NK-92 (cell line): ENCODE results near the gene THNSL1.
"Not testable (repeated sequence)": the region's sequence is repeated elsewhere in the genome, so short reads cannot be mapped to it uniquely, and the experiment has no call there.

ENCODE experiments used
- DNase-seq: peaks from one replicate; lab custom pipeline; 2025; ENCODE audit not compliant: unreplicated experiment; lab: John Stamatoyannopoulos, UW

The THNSL1 gene

GRCh38 chr10:25016376-25017153 is at the start of gene THNSL1:
TSS of gene THNSL1 (plus strand) at chr10:25016612. CDS start at chr10:25023224, 6,612 bp downstream.
- DNase-seq = peak; percentile 85

GRCh38 chr10:24966962-24967481 is 49.4 kb upstream of the THNSL1 start:
- no peak for DNase-seq

GRCh38 chr10:24968349-24968748 is 48.1 kb upstream of the THNSL1 start:
- no peak for DNase-seq

- DNase-seq = not testable (repeated sequence)
These were observed 47.5 kb upstream of the THNSL1 start for GRCh38 chr10:24968951-24969350.

GRCh38 chr10:24969841-24970281 is 46.6 kb upstream of the THNSL1 start:
- DNase-seq = no peak

GRCh38 chr10:24971374-24971773 is 45.0 kb upstream of the THNSL1 start:
- no peak for DNase-seq

- DNase-seq = no peak
These were observed 43.2 kb upstream of the THNSL1 start for GRCh38 chr10:24973163-24973562.

- DNase-seq = no peak
These were observed 41.4 kb upstream of the THNSL1 start for GRCh38 chr10:24974976-24975375.

- no peak for DNase-seq
These were observed 36.7 kb upstream of the THNSL1 start for GRCh38 chr10:24979685-24980084.

GRCh38 chr10:24981161-24981710 is 35.2 kb upstream of the THNSL1 start:
- no peak for DNase-seq

GRCh38 chr10:24982319-24983112 is 33.9 kb upstream of the THNSL1 start:
- DNase-seq = no peak

GRCh38 chr10:24983130-24983529 is 33.3 kb upstream of the THNSL1 start:
- no peak for DNase-seq

GRCh38 chr10:24983946-24984345 is 32.5 kb upstream of the THNSL1 start:
- DNase-seq = no peak

GRCh38 chr10:24984906-24985305 is 31.5 kb upstream of the THNSL1 start:
- DNase-seq = no peak

- DNase-seq = no peak
These were observed 27.4 kb upstream of the THNSL1 start for GRCh38 chr10:24988831-24989640.

- DNase-seq = no peak
These were observed 26.5 kb upstream of the THNSL1 start for GRCh38 chr10:24989867-24990266.

GRCh38 chr10:24991298-24991697 is 25.1 kb upstream of the THNSL1 start:
- no peak for DNase-seq

- no peak for DNase-seq
These were observed 23.8 kb upstream of the THNSL1 start for GRCh38 chr10:24992512-24993133.

- no peak for DNase-seq
These were observed 23.0 kb upstream of the THNSL1 start for GRCh38 chr10:24993237-24993958.

- no peak for DNase-seq
These were observed 21.3 kb upstream of the THNSL1 start for GRCh38 chr10:24995072-24995471.
